Activated CD4-positive, alpha-beta T cell treated with anti-CD3 and anti-CD28 coated beads, Interleukin-2, Interleukin-6, amounts not matched to agents 100 ng/mL and 50 ng/mL, durations not matched to agents 16 hours and 8 hours (primary cell): Measurements from ENCODE around the gene PTPRD.

Experiments used
- DNase-seq: peaks from one replicate; pipeline ENCODE4 v3.0.0-alpha.2; 2020

Gene PTPRD

GRCh38 chr9:8600914-8601680 lies 2011.7 kb downstream of the PTPRD start:
- DNase-seq: no peak

DNA sequence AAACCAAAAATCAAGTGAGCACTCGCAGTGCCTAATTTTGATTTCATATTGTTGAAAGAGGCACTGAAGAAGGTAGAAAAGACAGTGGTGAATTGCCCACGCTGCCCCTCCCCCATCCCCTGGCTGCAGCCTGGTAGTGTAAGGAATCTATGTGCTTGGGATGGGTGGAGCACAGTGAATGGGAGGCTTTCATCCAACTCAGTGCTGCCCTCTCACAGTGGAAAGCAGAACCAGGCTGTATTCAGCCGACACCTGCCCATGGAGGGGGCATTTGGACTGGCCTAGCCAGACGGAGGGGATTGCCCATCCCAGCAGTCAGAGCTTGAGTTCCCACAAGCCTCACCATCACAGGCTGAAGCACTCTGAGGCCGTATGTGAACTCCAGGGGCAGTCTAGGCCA lies 2012.9 kb downstream of the PTPRD start:
- DNase-seq: no peak

DNA sequence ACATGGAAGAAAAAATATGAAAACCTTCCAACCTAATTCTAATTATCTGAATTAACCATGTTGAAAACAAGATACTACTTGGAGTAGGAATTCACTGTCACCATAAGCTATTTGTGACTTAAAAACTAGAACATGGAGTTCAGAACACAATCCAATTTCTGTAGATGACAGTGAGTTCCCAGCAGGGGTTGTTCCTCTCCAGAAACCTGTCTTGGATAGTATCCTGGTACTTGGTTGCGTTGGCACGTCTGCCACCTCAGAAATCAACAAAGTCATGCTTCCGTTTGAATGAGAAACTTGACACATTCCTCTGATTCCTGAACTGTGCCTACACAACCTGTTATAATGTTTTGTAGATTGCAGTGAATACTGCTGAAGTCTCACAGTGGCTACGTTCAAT lies 2023.3 kb downstream of the PTPRD start:
- DNase-seq: no peak

DNA sequence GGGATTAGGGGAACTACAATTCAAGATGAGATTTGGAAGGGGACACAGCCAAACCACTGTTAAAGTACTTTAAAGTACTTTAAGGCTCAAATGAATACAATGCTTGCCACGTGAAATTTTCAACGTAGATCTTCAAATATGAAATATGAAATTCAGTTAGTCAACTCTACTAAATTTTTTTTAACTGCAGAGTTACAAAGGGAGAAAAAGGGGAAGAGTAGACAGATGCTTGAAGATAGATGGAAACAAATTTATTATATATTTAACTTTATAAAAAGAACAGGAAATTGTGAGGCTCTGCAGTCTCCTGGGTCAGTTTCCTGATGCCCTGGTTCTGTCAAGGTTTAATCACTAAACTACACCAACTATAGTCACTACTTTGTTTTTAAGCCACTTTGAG lies 2027.8 kb downstream of the PTPRD start:
- no peak for DNase-seq

DNA sequence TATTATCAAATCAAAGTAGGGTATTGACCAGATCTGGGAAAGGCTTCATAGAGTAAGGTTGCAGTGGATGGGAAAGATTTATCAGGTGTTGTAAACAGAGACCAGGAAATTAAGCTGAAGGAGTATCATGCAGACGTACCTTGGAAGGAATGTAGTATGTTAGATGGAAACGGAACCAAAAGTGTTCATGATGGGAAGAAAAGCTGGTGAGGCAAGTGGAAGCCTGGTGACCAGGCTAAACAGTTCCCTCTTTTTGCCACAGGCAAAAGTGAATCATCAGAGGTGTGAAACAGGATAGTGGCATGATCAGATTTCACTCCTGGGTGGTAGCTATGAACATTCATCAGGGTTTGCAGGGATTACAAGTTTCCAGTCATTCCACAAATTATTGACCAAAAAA lies 2033.1 kb downstream of the PTPRD start:
- DNase-seq: no peak

DNA sequence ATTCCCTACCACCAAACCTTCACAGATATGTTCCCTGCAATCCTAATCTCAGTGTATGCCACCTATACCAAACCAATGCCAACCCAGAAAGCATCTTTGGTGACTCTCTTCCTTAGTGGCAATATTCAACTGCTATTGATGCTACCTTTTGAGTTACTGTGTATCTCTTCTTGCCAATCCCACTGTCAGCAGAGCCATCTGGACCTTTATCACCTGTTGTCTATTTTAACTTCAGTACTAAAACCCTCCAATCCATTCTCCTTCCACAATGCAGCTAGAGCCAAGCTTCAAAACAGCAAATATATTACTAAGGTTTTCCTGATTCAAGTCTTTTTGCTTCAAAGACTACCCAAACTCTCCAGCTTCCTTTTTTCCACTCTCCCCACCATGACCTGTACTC lies 2036.1 kb downstream of the PTPRD start:
- DNase-seq: no peak

GRCh38 chr9:8574846-8575245 lies 2038.0 kb downstream of the PTPRD start:
- DNase-seq: no peak

DNA sequence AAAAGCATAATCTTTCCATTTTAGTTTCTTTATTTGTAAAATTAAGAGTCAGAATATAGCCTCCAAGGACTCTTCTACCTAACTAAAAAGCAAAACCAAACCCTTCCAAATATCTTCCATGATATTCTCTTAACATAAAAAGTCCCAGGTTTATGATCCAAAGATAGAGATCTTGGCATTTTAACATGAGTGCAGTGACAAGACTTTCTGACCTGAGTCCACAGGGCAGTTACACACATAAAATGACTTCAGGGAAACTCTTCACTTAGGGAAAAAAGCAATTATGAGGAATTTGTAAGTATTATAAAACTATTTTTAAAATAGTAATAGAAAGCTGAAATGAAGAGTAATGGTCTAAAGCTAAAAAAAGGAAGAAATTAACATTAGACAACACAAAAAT lies 2040.6 kb downstream of the PTPRD start:
- DNase-seq: no peak

GRCh38 chr9:8571643-8572042 lies 2041.2 kb downstream of the PTPRD start:
- no peak for DNase-seq

- DNase-seq: no peak
Measured at GRCh38 chr9:8570776-8571175, 2042.0 kb downstream of the PTPRD start.

GRCh38 chr9:8569823-8570222 lies 2043.0 kb downstream of the PTPRD start:
- DNase-seq: no peak

- no peak for DNase-seq
Measured at GRCh38 chr9:8567963-8568579, 2044.7 kb downstream of the PTPRD start.

GRCh38 chr9:8564960-8565359 lies 2047.8 kb downstream of the PTPRD start:
- DNase-seq: peak; percentile 21

- no peak for DNase-seq
Measured at GRCh38 chr9:8560560-8561525, 2052.0 kb downstream of the PTPRD start.

- DNase-seq: no peak
Measured at GRCh38 chr9:8558176-8558575, 2054.6 kb downstream of the PTPRD start.

- no peak for DNase-seq
Measured at GRCh38 chr9:8555762-8556500, 2056.9 kb downstream of the PTPRD start.

DNA sequence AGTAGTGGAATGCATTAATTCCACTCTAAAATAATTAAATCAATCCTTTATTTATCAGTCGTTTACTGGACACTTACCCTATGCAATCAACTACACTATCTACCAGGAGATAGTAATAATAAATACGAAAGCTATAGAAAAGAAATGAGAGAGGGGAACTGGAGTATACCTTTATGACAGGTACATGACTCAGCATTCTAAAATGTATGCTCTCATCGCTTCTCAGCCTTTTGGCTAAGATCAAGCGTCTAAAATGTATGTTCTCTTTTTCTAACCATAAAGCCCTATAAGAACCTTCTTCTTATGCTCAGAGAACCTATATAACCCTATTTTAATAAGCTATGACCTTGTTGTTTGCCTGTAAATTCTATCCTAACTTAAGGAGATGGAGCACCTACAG lies 2059.4 kb downstream of the PTPRD start:
- DNase-seq: no peak

GRCh38 chr9:8552732-8553131 lies 2060.1 kb downstream of the PTPRD start:
- no peak for DNase-seq

DNA sequence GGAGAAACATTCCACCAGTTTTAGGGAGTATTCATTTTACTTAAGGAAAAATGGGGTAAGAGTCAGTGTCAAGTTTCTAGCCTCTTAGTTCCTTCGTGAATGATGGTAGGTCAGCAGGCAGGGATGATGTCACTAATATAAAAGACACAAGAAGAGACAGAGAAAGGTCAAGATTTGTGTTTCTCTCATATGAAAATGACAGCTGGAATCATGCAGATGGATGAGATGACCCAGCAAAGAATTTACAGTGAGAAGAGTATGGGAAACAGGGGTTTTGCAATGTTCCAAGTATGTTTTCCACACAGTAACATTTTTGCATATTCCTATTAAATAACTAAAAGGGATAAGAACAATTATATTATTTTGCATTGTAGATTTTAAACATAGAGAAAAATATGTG lies 2063.6 kb downstream of the PTPRD start:
- DNase-seq: no peak

DNA sequence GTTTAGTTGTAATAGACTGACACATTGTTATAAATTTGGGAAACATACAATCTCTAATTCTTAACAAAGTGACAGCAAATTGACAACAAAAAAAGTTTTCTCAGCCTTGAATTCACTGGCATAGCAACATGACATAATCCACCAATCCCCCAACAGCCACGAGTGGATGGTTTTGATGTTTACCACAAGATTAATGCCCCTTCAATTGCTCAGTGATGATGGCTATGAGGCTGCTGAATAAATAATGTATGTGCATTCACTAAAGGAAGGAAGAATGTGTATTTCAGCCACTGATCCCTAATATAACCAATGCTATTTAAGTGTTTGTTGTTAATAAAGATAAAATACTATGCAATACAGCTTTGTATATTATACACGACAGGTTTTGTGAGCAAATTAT lies 2069.6 kb downstream of the PTPRD start:
- DNase-seq: no peak

- no peak for DNase-seq
Measured at GRCh38 chr9:8542537-8542936, 2070.3 kb downstream of the PTPRD start.

- no peak for DNase-seq
Measured at GRCh38 chr9:8539681-8540197, 2073.1 kb downstream of the PTPRD start.

- DNase-seq: no peak
Measured at GRCh38 chr9:8536845-8537244, 2076.0 kb downstream of the PTPRD start.
